PFSK-1 (cell line): ENCODE measurements around the gene SLC1A2.

Experiments
- POLR2AphosphoS5 ChIP-seq: IDR thresholded peaks from 2 replicates; pipeline ENCODE4 v1.6.1; 2012; ENCODE audit warnings: low read depth, mild to moderate bottlenecking, control low read depth, low read length, moderate library complexity
- REST ChIP-seq, 2 experiments: IDR thresholded peaks; 2 replicates each; pipeline versions ENCODE4 v1.6.1 to v1.8.0; 2011 to 2012; ENCODE audit warnings: low read depth in 2 of 2, low read length in 2 of 2, control low read depth in 1 of 2, inconsistent platforms in 1 of 2, mild to moderate bottlenecking in 1 of 2, moderate library complexity in 1 of 2; ENCODE audit not compliant: insufficient read depth in 1 of 2
- SIN3A ChIP-seq: IDR thresholded peaks from 2 replicates; pipeline ENCODE4 v1.6.1; 2012; ENCODE audit warnings: mild to moderate bottlenecking, low read length, moderate library complexity, borderline replicate concordance; ENCODE audit not compliant: insufficient read depth
- TAF1 ChIP-seq: IDR thresholded peaks from 2 replicates; pipeline ENCODE4 v1.6.1; 2012; ENCODE audit warnings: low read length, control low read depth, borderline replicate concordance; ENCODE audit not compliant: insufficient read depth

DNA sequence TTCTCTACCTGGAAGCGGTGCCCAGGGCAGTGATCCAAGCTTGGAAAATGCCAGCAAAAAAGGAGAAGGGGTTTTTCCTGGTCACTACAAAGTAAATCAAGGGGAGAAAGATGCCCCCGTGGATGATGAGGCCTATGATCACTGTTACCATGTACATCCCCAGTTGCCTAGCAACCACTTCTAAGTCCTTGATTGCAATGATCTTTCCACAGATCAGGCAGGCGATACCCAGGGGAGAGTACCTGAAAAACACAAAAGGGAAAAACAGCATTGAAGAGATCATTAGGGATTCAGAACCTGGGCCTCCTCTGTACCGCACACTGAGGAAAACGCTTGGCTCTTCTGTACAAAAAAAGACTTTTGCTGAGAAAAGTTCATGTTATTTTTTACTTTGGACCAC is 127.1 kb downstream of the SLC1A2 start:
- no peak for TF ChIP-seq SIN3A
- no peak for TF ChIP-seq REST (IDR thresholded peaks at IDR 0.05; ENCODE audit: insufficient read depth in 1 of 2, low read depth in 2 of 2, low read length in 2 of 2)
- TF ChIP-seq POLR2AphosphoS5: no peak
- TF ChIP-seq TAF1: no peak
